AG04450 (cell line): ENCODE data around the gene P4HB. TPM values are rescaled to one million over a fixed set of nuclear protein-coding genes. Genes with fewer than 3 reads are reported as not detected.

Experiments used
- CTCF ChIA-PET: fragments of 300-600, 350-600 bp; formaldehyde crosslinking; extraction: SDS; loops from one replicate; lab custom pipeline; 2022; ENCODE audit warnings: antibody characterized with exemption, inconsistent platforms; lab: Charles Lee
- POLR2A ChIA-PET: fragments of 350-600 bp; formaldehyde crosslinking; extraction: SDS; loops from one replicate; lab custom pipeline; 2021; ENCODE audit warnings: antibody characterized with exemption, inconsistent platforms; lab: Yijun Ruan, JAX
- DNase-seq: peaks from one replicate; pipeline ENCODE4 v3.0.0-alpha.2; 2011; ENCODE audit warnings: low read depth, low spot score
- H3K27ac ChIP-seq: one replicate; pipeline ENCODE4 v1.5.1; 2012; ENCODE audit warnings: low read depth, low read length, control low read depth
- H3K27me3 ChIP-seq: one replicate; pipeline ENCODE4 v1.6.0; 2012; ENCODE audit warnings: low read length; ENCODE audit not compliant: control insufficient read depth, insufficient read depth
- H3K4me3 ChIP-seq: 2 replicates; pipeline ENCODE4 v1.5.1; 2011; ENCODE audit warnings: mild to moderate bottlenecking, low read depth, low read length, control low read depth
- H3K9me3 ChIP-seq: 2 replicates; pipeline ENCODE4 v1.5.1; 2012; ENCODE audit warnings: low read length; ENCODE audit not compliant: control insufficient read depth, insufficient read depth
- polyA plus RNA-seq: library from polyadenylated mRNA; depleted of rRNA; stranded (reverse); fragments of >200 nt; gene quantifications from 2 replicates; pipeline ENCODE4 v1.2.3, GENCODE V29; 2011
- TF ChIP-seq, protein P1 (sequence below): IDR thresholded peaks from 2 replicates; pipeline ENCODE4 v1.5.1; 2011; ENCODE audit warnings: low read depth, low read length, control low read depth, inconsistent platforms

P4HB gene
- polyA plus RNA-seq, 1 experiment, result 158 TPM

DNA sequence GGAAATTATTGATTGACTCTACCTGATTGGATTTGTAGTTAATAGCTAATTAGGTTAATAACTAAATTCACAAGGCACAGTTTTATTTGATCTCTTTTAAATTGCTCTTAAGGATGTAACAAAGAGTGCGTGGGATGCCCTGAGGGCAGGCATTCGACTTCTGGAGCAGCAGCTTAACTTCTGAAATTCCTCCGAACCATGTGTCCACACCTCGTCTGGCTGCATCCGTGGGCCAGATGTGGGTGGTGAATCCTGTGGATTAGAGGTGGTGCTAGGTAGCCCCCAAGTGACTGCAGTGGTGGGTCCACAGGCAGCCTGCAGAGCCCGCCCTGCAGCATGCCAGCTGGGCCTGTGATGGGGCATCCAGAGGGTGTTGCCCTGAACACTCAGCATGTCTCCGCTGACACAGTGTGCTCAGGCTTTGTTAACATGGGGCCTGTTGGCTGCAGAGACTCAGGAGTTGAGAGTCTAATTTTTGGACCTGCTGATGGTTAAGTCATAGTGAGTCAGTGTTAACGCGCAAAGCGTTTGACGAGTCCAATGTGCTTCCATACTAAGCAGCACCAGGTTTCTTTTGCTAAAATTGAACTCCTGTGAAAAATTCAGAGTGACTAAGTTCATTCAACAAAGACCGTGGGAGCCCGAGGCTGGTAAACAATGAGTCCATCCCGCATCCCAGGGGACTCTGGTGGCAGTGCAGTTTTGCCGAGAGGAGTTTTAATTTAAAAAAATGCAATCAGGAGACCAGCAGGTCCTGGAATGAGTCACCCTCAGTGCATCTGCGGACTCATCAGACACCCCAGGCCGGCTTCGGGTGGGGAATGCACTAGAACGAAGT, 37.9 kb upstream of the P4HB start:
- POLR2A ChIA-PET, result no interaction called here
- H3K4me3 ChIP-seq, result no peak overlapping the region
- no peaks in the 10 kb centered on the region for H3K27me3 ChIP-seq
- H3K27ac ChIP-seq, result peak overlapping the region; percentile 31
- TF ChIP-seq, protein P1, sequence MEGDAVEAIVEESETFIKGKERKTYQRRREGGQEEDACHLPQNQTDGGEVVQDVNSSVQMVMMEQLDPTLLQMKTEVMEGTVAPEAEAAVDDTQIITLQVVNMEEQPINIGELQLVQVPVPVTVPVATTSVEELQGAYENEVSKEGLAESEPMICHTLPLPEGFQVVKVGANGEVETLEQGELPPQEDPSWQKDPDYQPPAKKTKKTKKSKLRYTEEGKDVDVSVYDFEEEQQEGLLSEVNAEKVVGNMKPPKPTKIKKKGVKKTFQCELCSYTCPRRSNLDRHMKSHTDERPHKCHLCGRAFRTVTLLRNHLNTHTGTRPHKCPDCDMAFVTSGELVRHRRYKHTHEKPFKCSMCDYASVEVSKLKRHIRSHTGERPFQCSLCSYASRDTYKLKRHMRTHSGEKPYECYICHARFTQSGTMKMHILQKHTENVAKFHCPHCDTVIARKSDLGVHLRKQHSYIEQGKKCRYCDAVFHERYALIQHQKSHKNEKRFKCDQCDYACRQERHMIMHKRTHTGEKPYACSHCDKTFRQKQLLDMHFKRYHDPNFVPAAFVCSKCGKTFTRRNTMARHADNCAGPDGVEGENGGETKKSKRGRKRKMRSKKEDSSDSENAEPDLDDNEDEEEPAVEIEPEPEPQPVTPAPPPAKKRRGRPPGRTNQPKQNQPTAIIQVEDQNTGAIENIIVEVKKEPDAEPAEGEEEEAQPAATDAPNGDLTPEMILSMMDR, result no peak
- no peaks in the 10 kb centered on the region for H3K9me3 ChIP-seq
- CTCF ChIA-PET, result no interaction called here
- DNase-seq, result no peak

DNA sequence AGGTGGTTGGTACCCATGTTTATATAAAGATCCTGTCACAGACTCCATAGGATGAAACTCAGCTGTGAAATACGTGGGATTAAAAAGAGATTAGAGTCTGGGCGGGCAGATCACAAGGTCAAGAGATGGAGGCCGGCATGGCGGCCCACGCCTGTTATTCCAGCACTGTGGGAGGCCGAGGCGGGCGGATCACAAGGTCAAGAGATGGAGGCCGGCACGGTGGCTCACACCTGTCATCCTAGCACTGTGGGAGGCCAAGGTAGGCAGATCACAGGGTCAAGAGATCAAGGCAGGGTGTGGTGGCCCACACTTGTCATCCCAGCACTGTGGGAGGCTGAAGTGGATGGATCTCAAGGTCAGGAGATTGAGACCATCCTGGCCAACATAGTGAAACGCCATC, 35.1 kb upstream of the P4HB start:
- CTCF ChIA-PET, result no interaction called here
- TF ChIP-seq, protein P1, result no peak
- no peak for DNase-seq
- POLR2A ChIA-PET, result no interaction called here
- no peak overlapping the region for H3K4me3 ChIP-seq
- H3K27me3 ChIP-seq, result no peaks in the 10 kb centered on the region
- H3K9me3 ChIP-seq, result no peaks in the 10 kb centered on the region
- no peak overlapping the region for H3K27ac ChIP-seq

DNA sequence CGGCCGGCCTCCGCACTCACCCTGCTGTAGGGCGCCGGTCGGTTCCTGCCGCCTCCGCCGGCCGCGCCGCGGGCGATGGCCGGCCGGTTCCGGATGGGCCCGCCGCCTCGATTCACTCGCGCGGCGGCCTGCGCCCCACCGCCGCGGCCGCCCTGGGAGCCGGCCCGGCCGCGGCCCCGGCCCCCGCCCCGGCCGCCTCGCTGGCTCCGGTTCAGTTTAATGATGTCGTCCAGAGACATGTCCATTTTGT, 30.9 kb upstream of the P4HB start:
- Histone ChIP-seq H3K4me3 (peak overlapping the region; percentile 77), H3K27me3 (no peaks in the 10 kb centered on the region), H3K9me3 (no peaks in the 10 kb centered on the region), H3K27ac (no peak overlapping the region)
- ChIA-PET POLR2A (interaction anchor here (1.8 kb wide), 1 partner anchor 30 kb away, joined by 5 read pairs; no protein-coding TSS in a partner anchor), CTCF (no interaction called here)
- TF ChIP-seq, protein P1, result no peak
- no peak for DNase-seq

DNA sequence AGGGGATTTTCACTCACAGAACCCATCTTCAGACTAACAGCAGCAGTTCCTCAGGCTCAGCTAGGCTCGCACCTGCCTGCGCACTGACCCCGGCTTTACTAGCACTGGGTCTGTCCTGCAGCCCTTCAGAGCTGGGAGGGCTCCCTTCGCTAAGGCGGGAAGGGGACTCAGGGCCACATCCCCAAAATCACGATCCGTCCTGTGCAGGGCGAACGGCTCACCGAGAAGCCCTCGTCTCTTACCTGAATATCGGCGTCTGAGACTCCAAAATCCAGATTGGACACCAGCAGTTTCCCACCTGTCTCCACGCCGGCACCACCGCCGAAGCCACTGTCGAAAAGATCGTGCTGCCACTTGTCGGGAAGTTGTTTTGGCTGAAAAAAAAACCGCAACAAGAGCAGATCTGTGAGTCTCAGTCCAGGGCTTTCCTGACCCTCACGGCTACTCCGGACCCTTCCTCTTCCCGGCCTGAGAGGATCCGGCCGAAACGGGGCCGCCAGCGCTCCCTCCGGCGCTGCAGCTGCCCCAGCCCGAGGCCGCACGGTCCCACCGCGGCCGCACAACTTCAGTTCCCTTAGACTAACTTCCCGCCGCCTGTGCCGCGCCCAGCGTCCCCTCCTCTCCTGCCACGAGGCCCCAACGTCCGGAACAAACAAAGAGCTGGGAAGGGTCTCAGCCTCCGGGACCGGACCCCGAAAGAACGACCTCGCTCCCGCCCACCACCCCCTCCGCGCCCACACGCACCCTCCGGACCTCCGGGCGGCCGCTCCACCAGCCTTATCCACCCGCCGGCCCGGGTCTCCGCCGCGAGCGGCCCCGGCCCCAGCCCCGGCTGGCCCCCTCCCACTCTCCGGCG, 30.3 kb upstream of the P4HB start:
- CTCF ChIA-PET, result no interaction called here
- TF ChIP-seq, protein P1, result no peak
- POLR2A ChIA-PET, result interaction anchor here (1.8 kb wide), 1 partner anchor 29 kb away, joined by 5 read pairs; no protein-coding TSS in a partner anchor

DNA sequence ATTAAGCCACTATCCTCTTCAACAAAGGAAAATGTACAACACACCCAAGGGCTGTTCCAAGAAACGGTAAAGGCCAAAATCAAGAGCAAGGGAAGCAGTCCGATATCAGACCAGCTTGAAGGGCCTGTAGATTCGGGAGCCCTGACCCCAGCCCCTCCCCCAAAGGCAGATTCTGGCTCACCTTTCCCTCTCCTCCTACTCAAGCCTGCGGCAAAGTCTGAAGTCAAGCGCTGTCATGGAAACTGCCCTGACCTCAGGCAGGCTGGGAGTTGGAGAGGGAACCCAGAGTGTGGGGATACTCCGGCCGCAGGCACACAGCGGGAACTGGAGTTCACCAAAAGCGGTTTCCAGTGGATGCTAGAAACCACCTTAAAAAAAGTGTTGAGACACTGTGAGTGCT, 29.3 kb upstream of the P4HB start:
- no peak overlapping the region for H3K27ac ChIP-seq
- TF ChIP-seq, protein P1, result no peak
- POLR2A ChIA-PET, result no interaction called here
- no peaks in the 10 kb centered on the region for H3K9me3 ChIP-seq
- CTCF ChIA-PET, result no interaction called here
- DNase-seq, result no peak
- no peaks in the 10 kb centered on the region for H3K27me3 ChIP-seq
- no peak overlapping the region for H3K4me3 ChIP-seq

More for the DNA sequence above, 30.3 kb upstream of the P4HB start:
- Histone ChIP-seq H3K27ac (peak overlapping the region; percentile 31), H3K9me3 (no peaks in the 10 kb centered on the region), H3K27me3 (no peaks in the 10 kb centered on the region), H3K4me3 (peak overlapping the region; percentile 77)
- no peak for DNase-seq
